Esophagus (tissue), 2 donors: ENCODE data around the gene PLPP6. TPM values are rescaled to one million over a fixed set of nuclear protein-coding genes. Genes with fewer than 3 reads are reported as not detected.

Experiments
- H3K27ac ChIP-seq, 2 donors: one replicate each; pipeline ENCODE4 v1.5.1; 2013; ENCODE audit warnings: low read depth in 2 of 2, mild to moderate bottlenecking in 2 of 2, inconsistent platforms in 1 of 2, low read length in 1 of 2, moderate library complexity in 1 of 2
- H3K27me3 ChIP-seq, 2 donors: one replicate each; pipeline ENCODE4 v1.6.1; 2013; ENCODE audit warnings: low read length in 2 of 2, control low read depth in 1 of 2, mild to moderate bottlenecking in 1 of 2; ENCODE audit not compliant: insufficient read depth in 2 of 2, control insufficient read depth in 1 of 2
- H3K36me3 ChIP-seq, 2 donors: one replicate each; pipeline ENCODE4 v1.6.1; 2013; ENCODE audit warnings: low read length in 1 of 2; ENCODE audit not compliant: control insufficient read depth in 2 of 2, insufficient read depth in 2 of 2
- H3K4me1 ChIP-seq, 2 donors: one replicate each; pipeline ENCODE4 v1.6.1; 2013; ENCODE audit warnings: low read length in 1 of 2; ENCODE audit not compliant: control insufficient read depth in 2 of 2, insufficient read depth in 2 of 2
- H3K4me3 ChIP-seq, 2 donors: one replicate each; pipeline ENCODE4 v1.5.1; 2013; ENCODE audit warnings: low read length in 2 of 2, mild to moderate bottlenecking in 2 of 2, low read depth in 1 of 2, moderate library complexity in 1 of 2
- H3K9me3 ChIP-seq, 2 donors: one replicate each; pipeline ENCODE4 v1.6.1; 2013; ENCODE audit warnings: mild to moderate bottlenecking in 2 of 2, low read depth in 1 of 2, low read length in 1 of 2, moderate library complexity in 1 of 2; ENCODE audit not compliant: control insufficient read depth in 2 of 2, insufficient read depth in 1 of 2
- WGBS, 2 donors: extraction: QIAGEN DNeasy Blood & Tissue Kit; methylation state at CpG; one replicate each; pipeline ENCODE4 v1.1.7; 2013; 5-methylcytosine and 5-hydroxymethylcytosine counted together
- polyA plus RNA-seq, 2 donors: library from polyadenylated mRNA; stranded (reverse); fragments of 200-250 nt; gene quantifications; one replicate each; pipeline ENCODE4 v1.2.3, GENCODE V29; 2013
- donor health status: healthy with polysubstance abuse.
- donor health status: Bipolar disorder and iron deficiency.

The PLPP6 gene
- polyA plus RNA-seq, 2 donors = 5.1 to 6.4 TPM

DNA sequence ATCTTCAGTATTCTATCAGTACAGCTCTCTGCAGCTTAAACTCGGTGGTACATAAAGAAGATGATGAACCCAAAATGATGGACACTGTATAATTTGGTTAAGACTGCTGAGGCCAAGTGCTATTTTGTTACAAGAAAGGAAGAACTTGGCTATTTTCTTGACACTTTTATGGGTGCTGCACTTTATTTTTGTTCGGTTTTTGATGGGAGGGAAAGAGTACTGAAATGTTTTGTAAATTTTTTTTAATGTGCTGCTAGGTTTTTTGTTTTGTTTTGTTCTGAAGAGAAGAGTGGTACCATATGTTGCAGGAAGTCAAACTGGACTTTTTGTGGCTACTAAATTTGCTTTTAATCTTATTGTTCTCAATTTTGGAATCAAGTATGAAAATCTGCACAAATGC is 43.9 kb downstream of the PLPP6 start:
- Histone ChIP-seq H3K4me3 (no peak overlapping the region), H3K27ac (no peak overlapping the region), H3K36me3 (no peaks in the 10 kb centered on the region), H3K27me3 (no peaks in the 10 kb centered on the region), H3K4me1 (no peaks in the 10 kb centered on the region), H3K9me3 (no peaks in the 10 kb centered on the region)
- WGBS, 2 donors = 55 to 79% methylated on average over 2 of the region's 2 CpGs

DNA sequence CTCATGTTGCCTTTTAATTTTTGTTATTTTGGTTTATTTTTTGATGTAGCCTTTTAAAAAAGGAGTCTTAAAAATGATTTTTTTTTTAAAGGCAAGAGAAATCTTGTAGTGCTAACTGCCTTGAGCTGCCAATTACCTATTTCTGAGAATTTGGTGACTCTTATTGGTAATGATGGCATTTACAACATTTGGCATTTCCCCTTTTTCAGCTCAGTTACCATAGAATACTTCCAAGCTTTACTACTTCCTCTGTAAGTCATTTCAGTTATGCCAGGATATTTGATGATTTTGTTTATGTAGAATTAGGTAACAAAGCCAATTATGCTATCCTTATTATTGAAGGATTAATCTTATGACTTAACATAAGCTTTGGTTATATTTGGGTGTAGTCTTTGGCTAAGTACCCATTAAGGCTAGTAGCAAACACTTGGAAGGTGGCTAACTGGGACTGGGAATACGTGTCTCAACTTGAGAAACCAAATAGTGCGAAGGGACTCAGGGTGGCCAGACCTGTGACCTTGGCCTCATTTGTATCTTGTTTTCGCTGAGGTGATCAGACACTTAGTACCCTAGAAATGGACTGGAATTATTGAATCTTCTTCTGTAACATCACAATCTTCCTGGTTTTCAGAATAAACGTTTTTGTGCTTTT is 45.0 kb downstream of the PLPP6 start:
- WGBS, 2 donors = 55 to 61% methylated on average over 4 of the region's 4 CpGs
- Histone ChIP-seq H3K27me3 (no peaks in the 10 kb centered on the region), H3K4me3 (no peak overlapping the region), H3K36me3 (no peaks in the 10 kb centered on the region), H3K27ac (no peak overlapping the region), H3K9me3 (no peaks in the 10 kb centered on the region), H3K4me1 (no peaks in the 10 kb centered on the region)

DNA sequence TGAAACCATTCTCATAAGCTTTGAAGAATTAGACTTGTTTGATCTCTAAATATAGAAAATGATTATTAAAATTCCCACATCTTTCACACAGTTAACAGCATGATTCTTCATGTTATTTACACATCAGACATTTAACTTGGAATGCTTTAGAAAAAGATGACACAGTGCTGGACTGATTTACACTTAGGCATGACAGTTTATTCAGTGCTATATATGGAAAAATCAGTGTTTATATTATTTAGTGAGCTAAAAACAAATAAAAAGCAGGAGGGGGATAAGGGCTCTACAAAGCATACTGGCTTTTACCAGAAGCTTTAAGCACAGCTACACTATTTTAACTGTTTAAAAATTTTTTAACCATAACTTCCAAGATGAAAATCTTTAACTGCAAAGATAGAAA is 47.3 kb downstream of the PLPP6 start:
- no peak overlapping the region for H3K27ac ChIP-seq
- no peak overlapping the region for H3K4me3 ChIP-seq
- H3K36me3 ChIP-seq = no peaks in the 10 kb centered on the region
- H3K27me3 ChIP-seq = no peaks in the 10 kb centered on the region
- H3K4me1 ChIP-seq = no peaks in the 10 kb centered on the region
- no peaks in the 10 kb centered on the region for H3K9me3 ChIP-seq

DNA sequence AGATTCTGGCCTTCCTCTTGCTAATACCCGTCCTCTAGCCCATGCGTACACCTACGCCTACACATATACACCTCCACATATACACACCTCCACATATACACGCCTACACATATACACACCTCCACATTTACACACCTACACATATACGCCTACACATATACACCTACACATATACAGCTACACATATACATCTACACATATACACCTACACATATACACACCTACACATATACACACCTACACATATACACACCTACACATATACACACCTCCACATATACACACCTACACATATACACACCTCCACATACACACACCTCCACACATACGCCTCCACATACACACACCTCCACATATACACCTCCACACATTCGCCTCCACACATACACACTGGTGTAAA is 51.8 kb downstream of the PLPP6 start:
- no peaks in the 10 kb centered on the region for H3K9me3 ChIP-seq
- H3K36me3 ChIP-seq = peaks cover 14 to 19% of the 10 kb centered on the region in 2 donors
- H3K27me3 ChIP-seq = no peaks in the 10 kb centered on the region
- H3K4me1 ChIP-seq = no peaks in the 10 kb centered on the region
- H3K27ac ChIP-seq = no peak overlapping the region
- 57 to 77% methylated on average over 7 of the region's 7 CpGs for WGBS, 2 donors
- H3K4me3 ChIP-seq = no peak overlapping the region

DNA sequence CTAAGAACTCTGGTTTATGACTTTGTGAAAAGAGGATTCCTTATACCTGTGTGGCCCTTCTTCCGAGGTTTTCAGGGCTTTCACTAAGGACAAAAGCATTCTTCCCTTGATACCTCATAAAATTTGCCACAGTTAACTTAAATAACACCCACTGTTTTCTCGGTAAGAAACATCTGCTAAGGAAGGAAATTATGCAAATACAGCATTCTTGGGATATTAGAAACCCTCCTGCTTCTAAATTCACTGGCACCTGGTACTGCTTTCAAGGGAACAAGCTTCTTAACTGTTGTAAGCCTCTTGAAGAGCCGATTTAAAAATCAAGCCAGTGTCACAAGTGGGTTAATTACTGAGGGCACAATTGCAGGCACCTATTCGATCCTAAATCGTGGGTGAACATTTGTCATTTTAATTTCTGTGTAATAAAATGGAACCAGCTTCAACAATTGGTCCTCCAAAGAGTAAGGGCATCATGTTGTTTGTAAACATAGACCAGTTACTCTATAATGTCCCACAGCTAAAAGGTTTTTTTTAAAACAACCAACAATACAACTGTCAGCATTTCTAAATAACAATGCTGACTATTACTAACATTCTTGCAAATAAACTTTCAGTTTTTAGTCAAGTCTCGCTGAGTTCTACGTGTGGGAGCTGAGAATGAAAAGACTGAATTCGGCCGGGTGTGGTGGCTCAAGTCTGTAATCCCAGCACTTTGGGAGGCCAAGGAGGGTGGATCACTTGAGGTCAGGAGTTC is 52.3 kb downstream of the PLPP6 start:
- 89 to 90% methylated on average over 9 of the region's 9 CpGs for WGBS, 2 donors
- H3K9me3 ChIP-seq = no peaks in the 10 kb centered on the region
- no peak overlapping the region for H3K4me3 ChIP-seq
- no peak overlapping the region for H3K27ac ChIP-seq
- H3K36me3 ChIP-seq = peaks cover 14 to 22% of the 10 kb centered on the region in 2 donors
- no peaks in the 10 kb centered on the region for H3K4me1 ChIP-seq
- H3K27me3 ChIP-seq = no peaks in the 10 kb centered on the region

Other genes starting within 250 kb of the PLPP6 start
- 1 to 10 TPM; 1.1 to 2.4 TPM for gene SLC1A1, start 171.8 kb upstream of the PLPP6 start, polyA plus RNA-seq
- gene SPATA6L, start 4.2 kb downstream of the PLPP6 start, polyA plus RNA-seq = 1 to 10 TPM; 1.4 to 2.8 TPM
- 1 to 10 TPM; 6.1 to 9.5 TPM for gene CDC37L1, start 17.3 kb downstream of the PLPP6 start, polyA plus RNA-seq
- 10 to 100 TPM; 36.0 to 39.0 TPM for gene AK3, start 78.9 kb downstream of the PLPP6 start, polyA plus RNA-seq
- gene RCL1, start 130.7 kb downstream of the PLPP6 start, polyA plus RNA-seq = 10 to 100 TPM in 1 of 2 donors, 1 to 10 TPM in 1; 8.5 to 10.8 TPM